Measurements from ENCODE around the gene RPS21. TPM values are rescaled to one million over a fixed set of nuclear protein-coding genes. Genes with fewer than 3 reads are reported as not detected.
"Not testable (repeated sequence)": the region's sequence is repeated elsewhere in the genome, so short reads cannot be mapped to it uniquely, and the experiment has no call there.

The RPS21 gene
- total RNA-seq, 1 donor from 2014 or later, result 830 TPM

DNA sequence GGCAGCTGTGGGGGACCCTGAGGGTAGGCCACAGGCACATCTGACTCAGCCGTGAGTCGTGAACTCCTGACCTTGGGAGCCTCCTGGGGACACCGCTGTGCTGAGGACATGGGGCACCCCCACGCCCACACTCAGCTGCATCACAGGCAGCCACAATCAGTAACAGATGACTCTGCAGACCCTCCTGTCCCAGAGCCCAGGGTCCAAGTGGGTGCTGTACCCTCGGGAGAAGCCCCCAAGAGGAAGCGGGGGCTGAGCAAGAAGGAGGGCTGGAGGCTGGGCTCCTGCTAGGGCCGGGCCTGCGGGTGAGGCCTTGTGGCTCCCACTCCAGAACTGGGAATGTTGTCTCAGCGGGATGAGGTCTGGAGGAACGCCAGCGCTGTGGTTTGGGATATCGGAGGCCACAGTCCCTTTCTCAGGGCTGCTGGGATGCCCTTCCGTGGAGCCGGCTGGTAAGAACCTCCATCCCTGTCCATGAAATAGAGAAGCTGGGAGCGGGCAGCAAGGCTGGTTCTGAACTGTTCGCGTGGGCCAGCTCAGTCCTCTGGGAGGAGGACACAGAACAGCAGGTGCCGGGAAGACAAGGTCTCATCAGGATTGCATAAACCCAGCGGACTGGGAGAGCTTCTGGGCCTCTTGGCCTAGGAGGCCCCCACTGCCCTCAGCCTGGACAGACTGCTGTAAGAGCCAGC, 16.6 kb upstream of the RPS21 start:
- TF ChIP-seq, protein P1, sequence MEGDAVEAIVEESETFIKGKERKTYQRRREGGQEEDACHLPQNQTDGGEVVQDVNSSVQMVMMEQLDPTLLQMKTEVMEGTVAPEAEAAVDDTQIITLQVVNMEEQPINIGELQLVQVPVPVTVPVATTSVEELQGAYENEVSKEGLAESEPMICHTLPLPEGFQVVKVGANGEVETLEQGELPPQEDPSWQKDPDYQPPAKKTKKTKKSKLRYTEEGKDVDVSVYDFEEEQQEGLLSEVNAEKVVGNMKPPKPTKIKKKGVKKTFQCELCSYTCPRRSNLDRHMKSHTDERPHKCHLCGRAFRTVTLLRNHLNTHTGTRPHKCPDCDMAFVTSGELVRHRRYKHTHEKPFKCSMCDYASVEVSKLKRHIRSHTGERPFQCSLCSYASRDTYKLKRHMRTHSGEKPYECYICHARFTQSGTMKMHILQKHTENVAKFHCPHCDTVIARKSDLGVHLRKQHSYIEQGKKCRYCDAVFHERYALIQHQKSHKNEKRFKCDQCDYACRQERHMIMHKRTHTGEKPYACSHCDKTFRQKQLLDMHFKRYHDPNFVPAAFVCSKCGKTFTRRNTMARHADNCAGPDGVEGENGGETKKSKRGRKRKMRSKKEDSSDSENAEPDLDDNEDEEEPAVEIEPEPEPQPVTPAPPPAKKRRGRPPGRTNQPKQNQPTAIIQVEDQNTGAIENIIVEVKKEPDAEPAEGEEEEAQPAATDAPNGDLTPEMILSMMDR (IDR thresholded peaks at IDR 0.05), result no peak
- Mint-ChIP-seq H3K4me3 (ENCODE audit: unreplicated experiment) (no peak overlapping the region), H3K36me3 (ENCODE audit: low read depth) (no peaks in the 10 kb centered on the region), H3K27me3 (ENCODE audit: low read depth) (no peaks in the 10 kb centered on the region), H3K9me3 (ENCODE audit: low read depth) (no peaks in the 10 kb centered on the region), H3K27ac (ENCODE audit: unreplicated experiment) (peak overlapping the region; percentile 65), H3K4me1 (ENCODE audit: low read depth) (peaks cover 50% of the 10 kb centered on the region)
- no peak for DNase-seq (ENCODE audit: low spot score)

DNA sequence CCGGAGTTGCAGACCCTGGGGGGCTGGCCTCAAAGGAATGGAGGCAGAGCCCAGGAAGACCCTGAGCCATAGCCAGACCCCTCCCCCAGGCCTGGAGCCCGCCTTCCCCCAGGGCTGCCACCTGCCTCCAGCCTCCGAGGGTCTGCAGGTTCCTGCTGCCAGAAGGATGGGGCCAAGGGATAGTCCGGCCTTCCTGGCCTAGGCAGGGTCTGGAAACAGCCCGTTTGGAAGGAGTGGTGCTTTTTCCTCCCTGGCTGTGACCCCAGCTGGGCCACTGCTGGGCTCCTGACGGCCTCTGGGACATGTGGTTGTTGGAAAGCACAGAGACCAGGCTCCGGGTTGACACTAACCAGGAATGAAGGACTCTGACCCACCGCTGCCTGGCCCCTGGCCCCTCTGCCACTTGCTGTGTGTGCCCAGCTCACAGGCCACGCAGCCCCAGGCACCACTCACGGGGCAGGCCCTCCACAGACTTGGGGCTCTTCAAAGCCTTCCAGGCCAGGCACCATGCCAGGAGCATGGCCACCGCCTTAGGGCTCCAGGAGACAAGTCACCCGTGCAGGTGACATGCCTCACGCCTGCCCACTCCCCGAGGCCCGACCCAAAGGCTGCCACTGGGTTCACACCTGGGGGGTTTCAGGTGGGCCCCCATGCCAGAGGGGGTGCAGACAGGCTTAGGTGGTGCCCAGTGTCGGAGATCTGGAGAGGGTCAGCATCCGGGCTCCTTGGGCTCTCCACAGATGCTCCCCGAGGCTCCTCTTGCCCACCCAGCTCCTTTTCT, 15.9 kb upstream of the RPS21 start:
- DNase-seq (ENCODE audit: low spot score), result no peak
- H3K9me3 Mint-ChIP-seq (ENCODE audit: low read depth), result no peaks in the 10 kb centered on the region
- H3K27me3 Mint-ChIP-seq (ENCODE audit: low read depth), result no peaks in the 10 kb centered on the region
- H3K27ac Mint-ChIP-seq (ENCODE audit: unreplicated experiment), result peak overlapping the region; percentile 65
- H3K4me3 Mint-ChIP-seq (ENCODE audit: unreplicated experiment), result no peak overlapping the region
- TF ChIP-seq, protein P1 (IDR thresholded peaks at IDR 0.05), result no peak
- H3K4me1 Mint-ChIP-seq (ENCODE audit: low read depth), result peaks cover 54% of the 10 kb centered on the region
- no peaks in the 10 kb centered on the region for H3K36me3 Mint-ChIP-seq (ENCODE audit: low read depth)

DNA sequence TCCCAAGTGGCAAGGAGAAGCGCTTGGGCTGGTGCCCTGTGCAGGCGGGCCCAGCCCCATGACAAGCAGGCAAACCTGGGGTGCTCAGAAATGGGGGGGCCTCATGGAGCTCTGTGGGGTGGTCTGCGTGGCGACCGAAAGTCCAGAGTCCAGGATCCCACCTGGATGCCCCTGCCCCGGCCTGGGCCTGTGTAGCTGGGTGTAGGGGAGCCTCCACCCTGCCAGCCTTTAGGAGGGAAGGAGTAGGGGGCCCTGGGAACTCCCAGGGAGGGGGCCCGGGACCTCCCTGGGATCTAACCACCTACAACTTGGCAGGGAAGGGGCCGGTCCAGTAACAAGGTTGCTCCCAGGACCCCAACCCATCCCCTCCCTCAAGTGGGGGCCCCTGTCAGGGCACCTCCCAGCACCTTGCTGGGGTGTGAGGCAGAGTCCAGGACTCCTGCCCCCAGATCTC, 15.3 kb upstream of the RPS21 start:
- no peaks in the 10 kb centered on the region for H3K27me3 Mint-ChIP-seq (ENCODE audit: low read depth)

DNA sequence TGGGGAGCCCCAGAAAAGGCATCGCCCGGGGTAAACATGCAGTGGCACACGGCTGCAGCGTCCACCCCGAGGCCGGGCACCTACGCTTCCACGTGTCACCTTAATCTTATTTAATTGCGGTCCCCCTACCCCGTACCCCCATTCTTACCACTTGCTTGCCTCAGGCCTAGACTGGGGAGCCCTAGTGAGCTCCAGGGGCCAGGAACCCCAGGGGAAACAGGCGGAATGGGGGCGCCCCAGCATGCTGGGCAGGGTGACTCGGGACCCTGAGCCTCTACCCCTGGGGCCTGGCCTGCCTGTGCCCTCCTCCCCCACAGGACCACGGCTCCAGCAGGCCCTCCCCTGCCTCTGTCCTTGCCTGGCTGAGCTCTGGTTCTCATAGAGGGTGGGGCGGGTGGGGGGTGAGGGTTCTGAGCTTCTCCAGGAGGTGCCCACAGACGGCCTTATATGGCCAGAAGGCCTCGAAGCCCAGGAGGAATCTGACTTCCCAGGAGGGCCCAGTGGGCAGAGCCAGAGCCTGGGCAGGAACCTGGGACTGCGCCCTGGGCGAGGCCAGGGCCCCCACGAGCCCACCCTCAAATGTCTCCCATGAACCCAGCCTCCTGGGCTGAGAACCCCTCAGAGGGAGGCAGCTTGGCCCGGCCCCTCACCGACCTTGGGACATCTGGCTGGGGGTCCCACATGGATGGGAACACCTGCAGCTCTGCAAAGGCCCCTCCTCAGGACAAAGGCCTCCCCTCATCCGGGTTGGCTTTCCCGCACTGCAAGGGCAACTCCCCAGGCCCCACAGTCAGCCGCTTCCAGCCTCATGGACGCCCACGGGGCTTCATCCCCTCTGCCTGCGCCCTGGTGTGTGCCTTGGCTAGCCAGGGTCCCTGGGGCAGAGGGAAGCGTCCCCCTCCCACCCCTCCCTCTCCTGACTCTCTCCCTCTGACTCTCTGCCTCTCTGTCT, 14.6 kb upstream of the RPS21 start:
- no peak overlapping the region for H3K27ac Mint-ChIP-seq (ENCODE audit: unreplicated experiment)
- TF ChIP-seq, protein P1 (IDR thresholded peaks at IDR 0.05), result no peak

More for the DNA sequence above, 15.3 kb upstream of the RPS21 start:
- no peak overlapping the region for H3K27ac Mint-ChIP-seq (ENCODE audit: unreplicated experiment)
- TF ChIP-seq, protein P1 (IDR thresholded peaks at IDR 0.05), result no peak
- DNase-seq (ENCODE audit: low spot score), result no peak
- H3K4me3 Mint-ChIP-seq (ENCODE audit: unreplicated experiment), result no peak overlapping the region
- peaks cover 57% of the 10 kb centered on the region for H3K4me1 Mint-ChIP-seq (ENCODE audit: low read depth)
- H3K9me3 Mint-ChIP-seq (ENCODE audit: low read depth), result no peaks in the 10 kb centered on the region
- no peaks in the 10 kb centered on the region for H3K36me3 Mint-ChIP-seq (ENCODE audit: low read depth)

DNA sequence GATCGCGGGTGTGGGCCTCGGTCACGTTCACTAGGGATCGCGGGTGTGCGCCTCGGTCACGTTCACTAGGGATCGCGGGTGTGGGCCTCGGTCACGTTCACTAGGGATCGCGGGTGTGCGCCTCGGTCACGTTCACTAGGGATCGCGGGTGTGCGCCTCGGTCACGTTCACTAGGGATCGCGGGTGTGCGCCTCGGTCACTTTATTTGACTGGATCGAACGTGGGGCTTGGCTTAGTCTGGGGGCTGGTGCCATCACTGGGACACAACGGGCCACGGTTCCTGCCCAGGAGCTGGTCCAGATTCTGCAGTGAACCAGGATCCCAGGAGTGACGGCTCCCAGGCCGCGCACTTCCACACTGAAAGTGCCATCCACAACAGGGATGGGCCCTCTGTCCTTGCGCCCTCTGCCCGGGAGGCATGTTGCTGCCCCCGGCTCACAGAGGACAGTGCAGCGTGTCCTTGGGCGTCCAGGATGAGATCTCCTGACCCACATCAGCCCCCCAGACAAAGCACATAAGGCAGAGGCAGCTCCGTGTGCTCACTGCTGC, 13.2 kb upstream of the RPS21 start:
- H3K27ac Mint-ChIP-seq (ENCODE audit: unreplicated experiment); H3K36me3 Mint-ChIP-seq (ENCODE audit: low read depth); H3K27me3 Mint-ChIP-seq (ENCODE audit: low read depth); DNase-seq (ENCODE audit: low spot score); H3K9me3 Mint-ChIP-seq (ENCODE audit: low read depth); H3K4me3 Mint-ChIP-seq (ENCODE audit: unreplicated experiment): not testable (repeated sequence)
- H3K4me1 Mint-ChIP-seq (ENCODE audit: low read depth), result peaks cover 59% of the 10 kb centered on the region

More for the DNA sequence above, 14.6 kb upstream of the RPS21 start:
- no peak for DNase-seq (ENCODE audit: low spot score)
- Mint-ChIP-seq H3K9me3 (ENCODE audit: low read depth) (no peaks in the 10 kb centered on the region), H3K27me3 (ENCODE audit: low read depth) (no peaks in the 10 kb centered on the region), H3K36me3 (ENCODE audit: low read depth) (no peaks in the 10 kb centered on the region), H3K4me1 (ENCODE audit: low read depth) (peaks cover 64% of the 10 kb centered on the region), H3K4me3 (ENCODE audit: unreplicated experiment) (no peak overlapping the region)
